Endothelial cell of umbilical vein (primary cell): Measurements from ENCODE around the gene UBE2B. TPM values are rescaled to one million over a fixed set of nuclear protein-coding genes. Genes with fewer than 3 reads are reported as not detected.

Experiments
- BruUV-seq: library from RNA; stranded (reverse); fragments of 400-500 nt; replicated peaks from 2 replicates; lab custom pipeline; 2021; lab: Mats Ljungman, UMichigan
- CTCF ChIA-PET: fragments of 300-600, 350-600 bp; sonication (Branson Sonifier 250); formaldehyde crosslinking; loops from one replicate; lab custom pipeline; 2021; ENCODE audit warnings: antibody characterized with exemption, inconsistent platforms; lab: Charles Lee
- POLR2A ChIA-PET: fragments of 300-600, 350-600 bp; sonication (Branson Sonifier 250); formaldehyde crosslinking; loops from one replicate; lab custom pipeline; 2021; ENCODE audit warnings: antibody characterized with exemption, inconsistent platforms; lab: Charles Lee
- DNase-seq: peaks from one replicate; pipeline ENCODE4 v3.0.0-alpha.2; 2011; ENCODE audit warnings: low read depth, low spot score
- FAIRE-seq: peaks from 2 replicates; lab custom pipeline; 2011; peaks lifted over from hg19 to GRCh38; lab: Jason Lieb, UNC
- H2AFZ ChIP-seq: 2 replicates; pipeline ENCODE4 v1.6.0; 2012; ENCODE audit warnings: low read depth, low read length, control low read depth, inconsistent platforms
- H3K27ac ChIP-seq: 2 replicates; pipeline ENCODE4 v1.5.1; 2011; ENCODE audit warnings: low read depth, mild to moderate bottlenecking, control low read depth, low read length, moderate library complexity; ENCODE audit not compliant: insufficient read depth
- H3K27me3 ChIP-seq, 2 experiments: 2 replicates each; pipeline versions ENCODE4 v1.6.0 to v1.6.1; 2011; ENCODE audit warnings: low read length in 2 of 2, mixed read lengths in 1 of 2; ENCODE audit not compliant: control insufficient read depth in 2 of 2, insufficient read depth in 2 of 2
- H3K36me3 ChIP-seq, 2 experiments: 2 replicates in 1 of 2; 3 replicates in 1 of 2; pipeline ENCODE4 v1.5.1; 2011; ENCODE audit warnings: low read length in 2 of 2, mild to moderate bottlenecking in 1 of 2, moderate library complexity in 1 of 2; ENCODE audit not compliant: control insufficient read depth in 2 of 2, insufficient read depth in 2 of 2; ENCODE audit errors: extremely low read depth in 1 of 2
- H3K4me1 ChIP-seq: 3 replicates; pipeline ENCODE4 v1.5.1; 2011; ENCODE audit warnings: mild to moderate bottlenecking, low read length; ENCODE audit not compliant: control insufficient read depth, insufficient read depth; ENCODE audit errors: extremely low read depth
- H3K4me2 ChIP-seq: 2 replicates; pipeline ENCODE4 v1.6.1; 2011; ENCODE audit warnings: low read length, control low read depth, mixed read lengths; ENCODE audit not compliant: insufficient read depth
- H3K4me3 ChIP-seq, 3 experiments: fragments of 200-600 bp in 1 of 3; sonication (generic), shearing (Covaris generic) in 1 of 3; replicated peaks in 1 of 3; 2 replicates each; pipeline ENCODE4 v1.5.1; 2011 to 2016; ENCODE audit warnings: control low read depth in 3 of 3, low read length in 3 of 3, mild to moderate bottlenecking in 2 of 3, inconsistent platforms in 1 of 3, low read depth in 1 of 3, moderate library complexity in 1 of 3; ENCODE audit not compliant: insufficient read depth in 1 of 3
- H3K79me2 ChIP-seq: 2 replicates; pipeline ENCODE4 v1.6.0; 2012; ENCODE audit warnings: low read length, inconsistent platforms; ENCODE audit not compliant: control insufficient read depth, insufficient read depth
- H3K9ac ChIP-seq: replicated peaks from 2 replicates; pipeline ENCODE3; 2011; ENCODE audit warnings: low read length, control low read depth; ENCODE audit not compliant: insufficient read depth; ENCODE audit errors: extremely low read depth
- H3K9me1 ChIP-seq: replicated peaks from 3 replicates; pipeline ENCODE4 v1.6.0; 2011; ENCODE audit warnings: mild to moderate bottlenecking, low read length; ENCODE audit not compliant: control insufficient read depth, insufficient read depth; ENCODE audit errors: extremely low read depth
- H3K9me3 ChIP-seq: replicated peaks from 2 replicates; pipeline ENCODE4 v1.5.1; 2012; ENCODE audit warnings: low read length, inconsistent platforms; ENCODE audit not compliant: control insufficient read depth, insufficient read depth
- H4K20me1 ChIP-seq: replicated peaks from 2 replicates; pipeline ENCODE3; 2011; ENCODE audit warnings: mild to moderate bottlenecking, low read length; ENCODE audit not compliant: control insufficient read depth, insufficient read depth; ENCODE audit errors: extremely low read depth
- CTCF ChIP-seq, 2 donors: IDR thresholded peaks; 1 replicate in 1 of 2; 2 replicates in 1 of 2; pipeline ENCODE4 v1.5.1; 2011; ENCODE audit warnings: low read length in 2 of 2, mild to moderate bottlenecking in 2 of 2, moderate library complexity in 2 of 2, control low read depth in 1 of 2, inconsistent platforms in 1 of 2, low read depth in 1 of 2; ENCODE audit not compliant: insufficient read depth in 1 of 2; ENCODE audit errors: extremely low read depth in 1 of 2
- EZH2 ChIP-seq: IDR thresholded peaks from 2 replicates; pipeline ENCODE4 v1.6.1; 2012; ENCODE audit warnings: borderline replicate concordance, low read depth, mild to moderate bottlenecking, moderate library complexity, low read length, inconsistent platforms; ENCODE audit not compliant: severe bottlenecking
- FOS ChIP-seq: IDR thresholded peaks from 2 replicates; pipeline ENCODE4 v1.6.1; 2011; ENCODE audit warnings: mild to moderate bottlenecking, low read length, moderate library complexity, borderline replicate concordance; ENCODE audit not compliant: insufficient read depth
- GATA2 ChIP-seq: IDR thresholded peaks from 2 replicates; pipeline ENCODE4 v1.7.0; 2011; ENCODE audit warnings: low read depth, mild to moderate bottlenecking, moderate library complexity, mixed read lengths, low read length; ENCODE audit not compliant: insufficient read length, insufficient read depth
- JUN ChIP-seq: IDR thresholded peaks from 2 replicates; pipeline ENCODE4 v1.6.1; 2011; ENCODE audit warnings: borderline replicate concordance, low read depth; ENCODE audit not compliant: insufficient read length, insufficient read depth
- MAX ChIP-seq: IDR thresholded peaks from 2 replicates; pipeline ENCODE4 v1.6.1; 2011; ENCODE audit not compliant: insufficient read depth, insufficient read length
- MYC ChIP-seq: IDR thresholded peaks from one replicate; pipeline ENCODE4 v1.6.1; 2011; ENCODE audit warnings: mild to moderate bottlenecking, low read depth, low read length
- POLR2A ChIP-seq: IDR thresholded peaks from 2 replicates; pipeline ENCODE4 v1.6.1; 2012; ENCODE audit warnings: low read depth, mild to moderate bottlenecking, control low read depth, low read length
- POLR2AphosphoS5 ChIP-seq: IDR thresholded peaks from 2 replicates; pipeline ENCODE4 v1.6.1; 2012; ENCODE audit warnings: low read depth, mild to moderate bottlenecking, control low read depth, low read length, moderate library complexity; ENCODE audit not compliant: insufficient read depth
- dilution Hi-C: fragments of 300-500 bp; cut with MboI; formaldehyde crosslinking; loops from one replicate; pipeline ENCODE4 v1.15.0; 2019; ENCODE audit warnings: low sequenced_read_pairs; ENCODE audit not compliant: extremely low pct_ligation_motif_present
- intact Hi-C: fragments of 100-400 bp; cut with micrococcal nuclease; formaldehyde crosslinking; loops from one replicate; pipeline ENCODE4 v1.10.0; 2022
- polyA plus RNA-seq, 4 experiments: library from polyadenylated mRNA; depleted of rRNA in 3 of 4; stranded (reverse) in 3 of 4; unstranded in 1 of 4; fragments of >200 nt; gene quantifications; 2 replicates each; pipeline versions ENCODE4 v1.2.1 to v1.2.3, GENCODE V29; 2011 to 2012; ENCODE audit warnings: missing spikeins in 1 of 4
- total RNA-seq: library from RNA; stranded (reverse); gene quantifications from 2 replicates; pipeline ENCODE4 v1.2.3, GENCODE V29; 2021

Gene UBE2B
- total and polyA plus RNA-seq, 2 donors (not counting 3 experiments of a cell fraction or from before 2014, with no cell fraction given), result 37.8 to 110 TPM

- H3K9me1 ChIP-seq, result no peaks in the 10 kb centered on the region
- H3K36me3 ChIP-seq, result no peaks in the 10 kb centered on the region
- peaks cover 8% of the 10 kb centered on the region for H3K4me1 ChIP-seq
- no peaks in the 10 kb centered on the region for H4K20me1 ChIP-seq
- H3K9ac ChIP-seq, result no peak overlapping the region
- TF ChIP-seq MYC (no peak), JUN (no peak), GATA2 (no peak), FOS (no peak), POLR2AphosphoS5 (no peak), CTCF (IDR thresholded peaks at IDR 0.05; ENCODE audit: extremely low read depth in 1 of 2, insufficient read depth in 1 of 2, low read depth in 1 of 2, low read length in 2 of 2) (no peak), EZH2 (no peak), MAX (no peak), POLR2A (no peak)
- dilution Hi-C loops (no loop called here), intact Hi-C loops (loop anchor here (5.0 kb wide), 1 partner anchor 372 kb away; the partner anchor contains the start of gene CAMLG)
- CTCF ChIA-PET, result no interaction called here
- DNase-seq (no peak), FAIRE-seq (no peak)
- BruUV-seq, result no TSS peak
- H3K4me2 ChIP-seq, result no peak overlapping the region
- no peak overlapping the region for H2AFZ ChIP-seq
- POLR2A ChIA-PET, result no interaction called here
- no peaks in the 10 kb centered on the region for H3K9me3 ChIP-seq
- no peak overlapping the region for H3K4me3 ChIP-seq
- H3K27ac ChIP-seq, result no peak overlapping the region
- no peaks in the 10 kb centered on the region for H3K27me3 ChIP-seq
- no peaks in the 10 kb centered on the region for H3K79me2 ChIP-seq
Observed at GRCh38 chr5:134365604-134366003, 5.8 kb upstream of the UBE2B start.
